ENCODE measurements around the gene GALNT15.

GALNT15 gene

GRCh38 chr3:16222547-16222946 lies 48.1 kb downstream of the GALNT15 start:
- Histone ChIP-seq H3K36me3 (ENCODE audit: insufficient read depth, insufficient read length, low read length) (no peaks in the 10 kb centered on the region), H3K9ac (ENCODE audit: insufficient read length, low read depth) (no peak overlapping the region), H3K4me1 (ENCODE audit: insufficient read depth, insufficient read length) (no peaks in the 10 kb centered on the region), H3K4me3 (ENCODE audit: insufficient read length, low read depth) (no peak overlapping the region), H3K27me3 (ENCODE audit: insufficient read depth, insufficient read length) (no peaks in the 10 kb centered on the region), H3K9me3 (ENCODE audit: insufficient read depth, low read length) (no peaks in the 10 kb centered on the region)
- DNase-seq (ENCODE audit: low read depth, low spot score), result no peak
- TF ChIP-seq YY1 (IDR thresholded peaks at IDR 0.05; ENCODE audit: insufficient read depth, insufficient read length) (no peak), SUZ12 (IDR thresholded peaks at IDR 0.05; ENCODE audit: extremely low read depth, insufficient read depth, insufficient read length) (no peak), ZNF274 (IDR thresholded peaks at IDR 0.05; ENCODE audit: low read depth, low read length) (no peak)

GRCh38 chr3:16224325-16224724 lies 49.8 kb downstream of the GALNT15 start:
- no peak overlapping the region for H3K4me3 ChIP-seq (ENCODE audit: insufficient read length, low read depth)
- DNase-seq (ENCODE audit: low read depth, low spot score), result no peak
- no peaks in the 10 kb centered on the region for H3K4me1 ChIP-seq (ENCODE audit: insufficient read depth, insufficient read length)
- no peak overlapping the region for H3K9ac ChIP-seq (ENCODE audit: insufficient read length, low read depth)
- H3K27me3 ChIP-seq (ENCODE audit: insufficient read depth, insufficient read length), result no peaks in the 10 kb centered on the region
- H3K36me3 ChIP-seq (ENCODE audit: insufficient read depth, insufficient read length, low read length), result no peaks in the 10 kb centered on the region
- no peaks in the 10 kb centered on the region for H3K9me3 ChIP-seq (ENCODE audit: insufficient read depth, low read length)
- TF ChIP-seq SUZ12 (IDR thresholded peaks at IDR 0.05; ENCODE audit: extremely low read depth, insufficient read depth, insufficient read length), result no peak
- TF ChIP-seq ZNF274 (IDR thresholded peaks at IDR 0.05; ENCODE audit: low read depth, low read length), result no peak
- TF ChIP-seq YY1 (IDR thresholded peaks at IDR 0.05; ENCODE audit: insufficient read depth, insufficient read length), result no peak

- Histone ChIP-seq H3K36me3 (ENCODE audit: insufficient read depth, insufficient read length, low read length) (no peaks in the 10 kb centered on the region), H3K4me3 (ENCODE audit: insufficient read length, low read depth) (no peak overlapping the region), H3K9me3 (ENCODE audit: insufficient read depth, low read length) (no peaks in the 10 kb centered on the region), H3K27me3 (ENCODE audit: insufficient read depth, insufficient read length) (no peaks in the 10 kb centered on the region), H3K4me1 (ENCODE audit: insufficient read depth, insufficient read length) (no peaks in the 10 kb centered on the region), H3K9ac (ENCODE audit: insufficient read length, low read depth) (no peak overlapping the region)
- DNase-seq (ENCODE audit: low read depth, low spot score), result no peak
- TF ChIP-seq SUZ12 (IDR thresholded peaks at IDR 0.05; ENCODE audit: extremely low read depth, insufficient read depth, insufficient read length) (no peak), ZNF274 (IDR thresholded peaks at IDR 0.05; ENCODE audit: low read depth, low read length) (no peak), YY1 (IDR thresholded peaks at IDR 0.05; ENCODE audit: insufficient read depth, insufficient read length) (no peak)
Measured at GRCh38 chr3:16227566-16227965, 53.1 kb downstream of the GALNT15 start.

- Histone ChIP-seq H3K36me3 (ENCODE audit: insufficient read depth, insufficient read length, low read length) (no peaks in the 10 kb centered on the region), H3K4me1 (ENCODE audit: insufficient read depth, insufficient read length) (no peaks in the 10 kb centered on the region), H3K4me3 (ENCODE audit: insufficient read length, low read depth) (no peak overlapping the region), H3K27me3 (ENCODE audit: insufficient read depth, insufficient read length) (no peaks in the 10 kb centered on the region), H3K9me3 (ENCODE audit: insufficient read depth, low read length) (no peaks in the 10 kb centered on the region), H3K9ac (ENCODE audit: insufficient read length, low read depth) (no peak overlapping the region)
- no peak for DNase-seq (ENCODE audit: low read depth, low spot score)
- no peak for TF ChIP-seq SUZ12 (IDR thresholded peaks at IDR 0.05; ENCODE audit: extremely low read depth, insufficient read depth, insufficient read length)
- no peak for TF ChIP-seq ZNF274 (IDR thresholded peaks at IDR 0.05; ENCODE audit: low read depth, low read length)
- no peak for TF ChIP-seq YY1 (IDR thresholded peaks at IDR 0.05; ENCODE audit: insufficient read depth, insufficient read length)
Measured at GRCh38 chr3:16229681-16230080, 55.2 kb downstream of the GALNT15 start.

- H3K4me1 ChIP-seq (ENCODE audit: insufficient read depth, insufficient read length), result no peaks in the 10 kb centered on the region
- H3K9ac ChIP-seq (ENCODE audit: insufficient read length, low read depth), result no peak overlapping the region
- TF ChIP-seq YY1 (IDR thresholded peaks at IDR 0.05; ENCODE audit: insufficient read depth, insufficient read length) (no peak), SUZ12 (IDR thresholded peaks at IDR 0.05; ENCODE audit: extremely low read depth, insufficient read depth, insufficient read length) (no peak), ZNF274 (IDR thresholded peaks at IDR 0.05; ENCODE audit: low read depth, low read length) (no peak)
- H3K36me3 ChIP-seq (ENCODE audit: insufficient read depth, insufficient read length, low read length), result no peaks in the 10 kb centered on the region
- H3K9me3 ChIP-seq (ENCODE audit: insufficient read depth, low read length), result no peaks in the 10 kb centered on the region
- H3K27me3 ChIP-seq (ENCODE audit: insufficient read depth, insufficient read length), result no peaks in the 10 kb centered on the region
- no peak overlapping the region for H3K4me3 ChIP-seq (ENCODE audit: insufficient read length, low read depth)
- DNase-seq (ENCODE audit: low read depth, low spot score), result no peak
Measured at GRCh38 chr3:16231983-16232382, 57.5 kb downstream of the GALNT15 start.

- no peak overlapping the region for H3K4me3 ChIP-seq (ENCODE audit: insufficient read length, low read depth)
- no peak for TF ChIP-seq ZNF274 (IDR thresholded peaks at IDR 0.05; ENCODE audit: low read depth, low read length)
- TF ChIP-seq SUZ12 (IDR thresholded peaks at IDR 0.05; ENCODE audit: extremely low read depth, insufficient read depth, insufficient read length), result no peak
- no peak for TF ChIP-seq YY1 (IDR thresholded peaks at IDR 0.05; ENCODE audit: insufficient read depth, insufficient read length)
- no peak overlapping the region for H3K9ac ChIP-seq (ENCODE audit: insufficient read length, low read depth)
- H3K9me3 ChIP-seq (ENCODE audit: insufficient read depth, low read length), result no peaks in the 10 kb centered on the region
- H3K4me1 ChIP-seq (ENCODE audit: insufficient read depth, insufficient read length), result no peaks in the 10 kb centered on the region
- H3K27me3 ChIP-seq (ENCODE audit: insufficient read depth, insufficient read length), result no peaks in the 10 kb centered on the region
- no peaks in the 10 kb centered on the region for H3K36me3 ChIP-seq (ENCODE audit: insufficient read depth, insufficient read length, low read length)
- no peak for DNase-seq (ENCODE audit: low read depth, low spot score)
Measured at GRCh38 chr3:16233806-16234205, 59.3 kb downstream of the GALNT15 start.

- Histone ChIP-seq H3K4me1 (ENCODE audit: insufficient read depth, insufficient read length) (no peaks in the 10 kb centered on the region), H3K9me3 (ENCODE audit: insufficient read depth, low read length) (no peaks in the 10 kb centered on the region), H3K27me3 (ENCODE audit: insufficient read depth, insufficient read length) (no peaks in the 10 kb centered on the region), H3K9ac (ENCODE audit: insufficient read length, low read depth) (no peak overlapping the region), H3K4me3 (ENCODE audit: insufficient read length, low read depth) (no peak overlapping the region), H3K36me3 (ENCODE audit: insufficient read depth, insufficient read length, low read length) (no peaks in the 10 kb centered on the region)
- TF ChIP-seq SUZ12 (IDR thresholded peaks at IDR 0.05; ENCODE audit: extremely low read depth, insufficient read depth, insufficient read length), result no peak
- TF ChIP-seq ZNF274 (IDR thresholded peaks at IDR 0.05; ENCODE audit: low read depth, low read length), result no peak
- no peak for TF ChIP-seq YY1 (IDR thresholded peaks at IDR 0.05; ENCODE audit: insufficient read depth, insufficient read length)
- DNase-seq (ENCODE audit: low read depth, low spot score), result no peak
Measured at GRCh38 chr3:16234281-16234680, 59.8 kb downstream of the GALNT15 start.

Data from NT2/D1 (cell line).